Vagina (tissue), 2 donors: ENCODE measurements around the gene HOXD3. TPM values are rescaled to one million over a fixed set of nuclear protein-coding genes. Genes with fewer than 3 reads are reported as not detected.

Experiments
- DNase-seq, 2 donors: peaks; one replicate each; pipeline ENCODE4 v3.0.0-alpha.2; 2017; ENCODE audit errors: extremely low spot score in 2 of 2
- H3K27ac ChIP-seq: fragments of 200-600 bp; sonication (generic); one replicate; pipeline ENCODE4 v1.5.1; 2019
- H3K27me3 ChIP-seq: fragments of 200-600 bp; sonication (generic); one replicate; pipeline ENCODE4 v1.5.1; 2019
- H3K36me3 ChIP-seq, 2 donors: fragments of 200-600 bp; sonication (generic); one replicate each; pipeline ENCODE4 v1.5.1; 2017 to 2019
- H3K4me1 ChIP-seq: fragments of 200-600 bp; sonication (generic); one replicate; pipeline ENCODE4 v1.5.1; 2019
- H3K4me3 ChIP-seq, 2 donors: fragments of 200-600 bp; sonication (generic); 1 replicate in 1 of 2; 2 replicates in 1 of 2; pipeline ENCODE4 v1.5.1; 2016 to 2019
- H3K9me3 ChIP-seq: fragments of 200-600 bp; sonication (generic); one replicate; pipeline ENCODE4 v1.5.1; 2019
- POLR2A ChIP-seq, 2 donors: fragments of 450-650 bp; IDR thresholded peaks; one replicate each; pipeline ENCODE4 v1.6.1; 2017; ENCODE audit warnings: antibody characterized with exemption in 2 of 2, mild to moderate bottlenecking in 2 of 2, moderate library complexity in 2 of 2
- POLR2AphosphoS5 ChIP-seq, 2 donors: sonication (generic); formaldehyde crosslinking; IDR thresholded peaks; one replicate each; pipeline ENCODE4 v1.9.0; 2017; ENCODE audit warnings: antibody characterized with exemption in 2 of 2, mild to moderate bottlenecking in 2 of 2, low read depth in 1 of 2; ENCODE audit not compliant: insufficient read depth in 1 of 2
- intact Hi-C: fragments of 100-400 bp; cut with DNase I; formaldehyde crosslinking; loops from one replicate; pipeline ENCODE4 v1.15.1; 2023
- total RNA-seq: library from RNA; depleted of rRNA; stranded (reverse); fragments of >200 nt; gene quantifications from one replicate; pipeline ENCODE4 v1.2.3, GENCODE V29; 2016
- TF ChIP-seq, protein P1 (sequence below), 3 experiments: fragments of 450-650 bp in 2 of 3; fragments of 200-600 bp in 1 of 3; sonication (generic) in 1 of 3; IDR thresholded peaks; one replicate each; pipeline ENCODE4 v1.5.1; 2017 to 2019; ENCODE audit warnings: antibody characterized with exemption in 3 of 3, mild to moderate bottlenecking in 2 of 3, moderate library complexity in 2 of 3

The HOXD3 gene
- total RNA-seq, 1 donor from 2014 or later: 11.8 TPM

DNA sequence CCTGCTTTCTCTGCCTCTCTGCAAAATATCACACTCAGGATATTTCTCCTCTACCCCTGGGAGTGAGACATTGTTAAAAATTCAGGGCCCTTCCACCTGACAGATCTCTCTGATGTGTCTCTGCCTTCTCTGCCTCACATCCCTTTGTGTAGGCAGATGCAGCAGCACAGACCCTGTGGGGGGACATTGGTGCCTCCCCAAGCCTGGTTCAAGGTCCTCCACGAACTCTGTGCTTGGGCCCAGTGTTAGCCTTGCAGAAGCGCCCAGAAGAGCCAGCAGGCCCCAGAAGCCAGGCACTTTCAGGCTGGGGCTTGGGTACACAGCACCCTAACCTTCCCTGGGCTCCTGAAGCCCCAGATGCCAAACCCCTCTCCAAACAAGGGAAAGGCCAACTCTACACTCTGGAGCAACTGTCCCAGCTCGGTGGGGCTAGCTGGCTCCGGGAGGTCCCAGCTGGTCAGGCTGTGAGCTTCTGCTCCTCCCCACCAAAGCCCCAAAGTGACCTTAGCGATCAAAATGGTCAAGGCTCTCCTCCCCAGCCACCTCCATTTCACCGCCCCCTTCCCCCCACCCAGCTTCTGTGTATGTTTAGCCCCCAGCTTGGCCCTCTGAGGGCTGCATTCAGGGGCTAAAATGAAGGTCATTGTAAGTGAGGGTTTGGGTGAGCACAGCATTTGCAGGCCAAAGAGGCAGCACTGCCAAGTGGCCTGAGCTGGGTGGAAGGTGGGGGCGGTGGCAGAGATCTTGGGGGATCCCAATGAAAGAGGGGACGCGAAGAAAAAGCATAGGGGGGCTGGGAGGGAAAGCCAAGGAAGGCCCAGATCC lies 31.9 kb upstream of the HOXD3 start:
- H3K4me3 ChIP-seq: peak overlapping the region in 1 of 2 donors; percentile 33
- no peaks in the 10 kb centered on the region for H3K36me3 ChIP-seq
- DNase-seq: no peak
- H3K4me1 ChIP-seq: peaks cover 11% of the 10 kb centered on the region
- no peaks in the 10 kb centered on the region for H3K9me3 ChIP-seq
- peak overlapping the region; percentile 77 for H3K27ac ChIP-seq
- no peak for TF ChIP-seq POLR2AphosphoS5 (IDR thresholded peaks at IDR 0.05; ENCODE audit: insufficient read depth in 1 of 2, low read depth in 1 of 2)
- TF ChIP-seq POLR2A (IDR thresholded peaks at IDR 0.05): no peak
- TF ChIP-seq, protein P1, sequence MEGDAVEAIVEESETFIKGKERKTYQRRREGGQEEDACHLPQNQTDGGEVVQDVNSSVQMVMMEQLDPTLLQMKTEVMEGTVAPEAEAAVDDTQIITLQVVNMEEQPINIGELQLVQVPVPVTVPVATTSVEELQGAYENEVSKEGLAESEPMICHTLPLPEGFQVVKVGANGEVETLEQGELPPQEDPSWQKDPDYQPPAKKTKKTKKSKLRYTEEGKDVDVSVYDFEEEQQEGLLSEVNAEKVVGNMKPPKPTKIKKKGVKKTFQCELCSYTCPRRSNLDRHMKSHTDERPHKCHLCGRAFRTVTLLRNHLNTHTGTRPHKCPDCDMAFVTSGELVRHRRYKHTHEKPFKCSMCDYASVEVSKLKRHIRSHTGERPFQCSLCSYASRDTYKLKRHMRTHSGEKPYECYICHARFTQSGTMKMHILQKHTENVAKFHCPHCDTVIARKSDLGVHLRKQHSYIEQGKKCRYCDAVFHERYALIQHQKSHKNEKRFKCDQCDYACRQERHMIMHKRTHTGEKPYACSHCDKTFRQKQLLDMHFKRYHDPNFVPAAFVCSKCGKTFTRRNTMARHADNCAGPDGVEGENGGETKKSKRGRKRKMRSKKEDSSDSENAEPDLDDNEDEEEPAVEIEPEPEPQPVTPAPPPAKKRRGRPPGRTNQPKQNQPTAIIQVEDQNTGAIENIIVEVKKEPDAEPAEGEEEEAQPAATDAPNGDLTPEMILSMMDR (IDR thresholded peaks at IDR 0.05): no peak
- peaks cover under 1% of the 10 kb centered on the region for H3K27me3 ChIP-seq
- intact Hi-C loops: loop anchor here (5.0 to 10.0 kb wide), 3 partner anchors 512 to 1020 kb away; no protein-coding TSS in a partner anchor

DNA sequence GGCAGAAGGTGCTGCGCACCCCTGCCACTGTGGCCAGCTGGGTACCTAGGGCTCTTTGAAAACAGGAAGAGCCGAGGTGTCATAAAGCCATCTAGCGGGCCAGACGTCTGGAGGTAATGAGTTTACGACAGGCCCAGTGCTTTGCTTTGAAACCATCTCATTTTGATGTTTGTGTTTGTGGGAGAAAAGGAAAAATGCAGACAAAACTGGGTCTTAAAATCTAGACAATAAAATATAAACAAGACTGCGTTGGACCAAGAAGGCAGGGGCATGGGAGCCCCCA lies 31.4 kb upstream of the HOXD3 start:
- Histone ChIP-seq H3K4me3 (no peak overlapping the region), H3K9me3 (no peaks in the 10 kb centered on the region), H3K27me3 (peaks cover 5% of the 10 kb centered on the region), H3K36me3 (no peaks in the 10 kb centered on the region), H3K4me1 (peaks cover 11% of the 10 kb centered on the region), H3K27ac (peak overlapping the region; percentile 77)
- intact Hi-C loops: loop anchor here (5.0 to 10.0 kb wide), 2 partner anchors 512 to 1019 kb away; no protein-coding TSS in a partner anchor
- TF ChIP-seq POLR2A (IDR thresholded peaks at IDR 0.05): no peak
- TF ChIP-seq POLR2AphosphoS5 (IDR thresholded peaks at IDR 0.05; ENCODE audit: insufficient read depth in 1 of 2, low read depth in 1 of 2): no peak
- TF ChIP-seq, protein P1 (IDR thresholded peaks at IDR 0.05): no peak
- no peak for DNase-seq

DNA sequence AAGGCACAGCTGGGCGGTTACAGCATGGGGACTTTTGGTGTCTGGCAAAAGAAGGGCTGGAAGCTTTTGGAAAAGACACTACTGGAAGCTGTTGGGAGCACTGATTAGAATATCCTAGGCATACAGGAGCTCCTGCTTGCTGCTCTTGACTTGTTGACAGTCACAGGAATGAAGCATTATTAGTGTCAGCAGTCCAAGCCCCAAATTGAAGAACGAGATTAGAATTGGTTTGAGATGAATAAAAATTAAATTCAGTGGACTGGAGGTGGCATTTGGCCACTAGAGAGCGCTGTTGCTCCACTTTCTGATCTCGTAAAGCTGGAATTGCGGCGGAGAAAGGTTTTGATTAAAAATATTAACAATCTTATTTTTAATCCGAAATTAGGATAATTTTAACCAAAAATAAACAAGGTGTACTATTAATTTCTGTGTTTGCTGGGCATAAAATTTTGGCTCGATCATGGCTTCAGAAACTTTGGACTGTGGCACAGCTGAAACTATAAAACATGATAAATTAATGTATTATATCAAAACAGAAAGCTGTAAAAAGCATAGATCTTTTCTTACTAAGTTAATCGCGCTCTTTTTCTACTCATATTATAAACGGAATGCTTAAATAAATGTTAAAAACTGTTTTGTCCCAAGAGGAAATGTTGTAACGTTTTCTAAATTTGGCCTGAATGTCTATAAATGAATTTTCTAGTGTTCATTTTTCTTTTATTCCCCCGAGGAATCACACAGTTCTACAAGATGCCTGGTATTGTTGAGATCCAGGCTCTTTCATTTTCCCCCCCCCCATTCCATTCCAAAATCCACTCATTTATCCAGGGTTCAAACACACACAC lies 30.0 kb upstream of the HOXD3 start:
- no peaks in the 10 kb centered on the region for H3K9me3 ChIP-seq
- H3K4me3 ChIP-seq: no peak overlapping the region
- DNase-seq: no peak
- intact Hi-C loops: loop anchor here (5.0 to 10.0 kb wide), 2 partner anchors 510 to 1018 kb away; no protein-coding TSS in a partner anchor
- no peaks in the 10 kb centered on the region for H3K36me3 ChIP-seq
- TF ChIP-seq POLR2AphosphoS5 (IDR thresholded peaks at IDR 0.05; ENCODE audit: insufficient read depth in 1 of 2, low read depth in 1 of 2): peak in 1 of 2 donors; percentile 60
- no peak for TF ChIP-seq POLR2A (IDR thresholded peaks at IDR 0.05)
- TF ChIP-seq, protein P1 (IDR thresholded peaks at IDR 0.05): peak; percentile 55 to 85 (median 64)
- peak overlapping the region; percentile 83 for H3K27ac ChIP-seq
- peaks cover 5% of the 10 kb centered on the region for H3K27me3 ChIP-seq
- H3K4me1 ChIP-seq: peaks cover 13% of the 10 kb centered on the region

DNA sequence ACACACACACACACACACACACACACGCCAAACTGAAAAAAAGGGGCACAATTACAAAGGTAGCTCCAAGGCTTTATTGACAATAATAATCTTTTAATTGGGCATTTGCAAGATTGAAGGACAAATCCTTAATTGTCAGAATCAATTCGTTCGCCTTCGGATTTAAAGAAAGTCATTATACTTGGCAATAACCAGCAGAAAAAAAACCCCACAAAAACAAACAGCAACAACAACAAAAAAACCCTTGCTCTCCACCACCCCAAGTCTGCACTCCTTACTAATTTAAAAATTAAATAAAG lies 29.4 kb upstream of the HOXD3 start:
- Histone ChIP-seq H3K27me3 (peaks cover 5% of the 10 kb centered on the region), H3K9me3 (no peaks in the 10 kb centered on the region), H3K27ac (peak overlapping the region; percentile 83), H3K36me3 (no peaks in the 10 kb centered on the region), H3K4me3 (peak overlapping the region; percentile 46 to 58), H3K4me1 (peaks cover 17% of the 10 kb centered on the region)
- TF ChIP-seq, protein P1 (IDR thresholded peaks at IDR 0.05): no peak
- no peak for TF ChIP-seq POLR2A (IDR thresholded peaks at IDR 0.05)
- TF ChIP-seq POLR2AphosphoS5 (IDR thresholded peaks at IDR 0.05; ENCODE audit: insufficient read depth in 1 of 2, low read depth in 1 of 2): no peak
- DNase-seq: no peak
- intact Hi-C loops: loop anchor here (5.0 to 10.0 kb wide), 2 partner anchors 510 to 1017 kb away; no protein-coding TSS in a partner anchor
